ENCODE data around the gene VAC14. TPM values are rescaled to one million over a fixed set of nuclear protein-coding genes. Genes with fewer than 3 reads are reported as not detected.

Gene VAC14
- polyA plus RNA-seq, 1 of the 3 experiments (the other 2 are of a cell fraction): 33.2 TPM

- H3K9me3 ChIP-seq: no peaks in the 10 kb centered on the region
- no peak overlapping the region for H3K4me2 ChIP-seq
- no peak overlapping the region for H2AFZ ChIP-seq (ENCODE audit: low read depth)
- no peaks in the 10 kb centered on the region for H3K27me3 ChIP-seq (ENCODE audit: insufficient read depth)
- no peaks in the 10 kb centered on the region for H3K9me2 ChIP-seq
- H3F3A ChIP-seq (replicated peaks; ENCODE audit: insufficient read depth): no peaks in the 10 kb centered on the region
- DNase-seq: no peak
- H3K79me2 ChIP-seq (ENCODE audit: insufficient read depth): no peaks in the 10 kb centered on the region
- H4K20me1 ChIP-seq (ENCODE audit: insufficient read depth): no peaks in the 10 kb centered on the region
- CTCF ChIA-PET: interaction anchor here (0.7 to 4.0 kb wide), 16 partner anchors 11 to 85 kb away, joined by 3 to 33 read pairs (median 7); no protein-coding TSS in a partner anchor
- no peak overlapping the region for H3K4me3 ChIP-seq (ENCODE audit: low read depth in 2 of 2, low read length in 1 of 2)
- H3K9ac ChIP-seq: no peak overlapping the region
- WGBS (ENCODE audit: low lambda C conversion rate): 99% methylated on average over 7 of the region's 7 CpGs
- H3K27ac ChIP-seq (ENCODE audit: low read depth in 2 of 2, low read length in 1 of 2): peak overlapping the region in 1 of 2 experiments; percentile 99; a peak in 1 of 4 replicates
- peaks cover 6 to 8% of the 10 kb centered on the region in 2 experiments for H3K36me3 ChIP-seq (replicated peaks in 1 of 2; ENCODE audit: control insufficient read depth in 1 of 2, insufficient read depth in 2 of 2, low read length in 1 of 2)
- TF ChIP-seq ZBTB33 (IDR thresholded peaks at IDR 0.05; ENCODE audit: borderline replicate concordance, low read depth): no peak
- TF ChIP-seq POLR2AphosphoS5 (IDR thresholded peaks at IDR 0.05; ENCODE audit: low read depth, low read length): no peak
- H3K4me1 ChIP-seq (ENCODE audit: control insufficient read depth in 1 of 2, insufficient read depth in 2 of 2, low read depth in 1 of 2, low read length in 1 of 2): peaks cover 26 to 64% of the 10 kb centered on the region in 2 experiments
- POLR2A ChIA-PET: interaction anchor here (1.4 to 3.2 kb wide), 2 partner anchors 13 to 25 kb away, joined by 4 to 17 read pairs; no protein-coding TSS in a partner anchor
These were observed 61.6 kb downstream of the VAC14 start for GRCh38 chr16:70739389-70739788.

GRCh38 chr16:70738083-70738977 is 62.6 kb downstream of the VAC14 start:
- Histone ChIP-seq H3K4me3 (ENCODE audit: low read depth in 2 of 2, low read length in 1 of 2) (no peak overlapping the region), H3K4me2 (peak overlapping the region; percentile 34; the same call in 1 of the 2 replicates), H4K20me1 (ENCODE audit: insufficient read depth) (no peaks in the 10 kb centered on the region), H3K79me2 (ENCODE audit: insufficient read depth) (no peaks in the 10 kb centered on the region), H3K9me3 (no peaks in the 10 kb centered on the region), H3K9me2 (no peaks in the 10 kb centered on the region), H3K9ac (peak overlapping the region; percentile 30; the same call in 1 of the 2 replicates), H3F3A (replicated peaks; ENCODE audit: insufficient read depth) (no peaks in the 10 kb centered on the region), H2AFZ (ENCODE audit: low read depth) (no peak overlapping the region), H3K27me3 (ENCODE audit: insufficient read depth) (no peaks in the 10 kb centered on the region), H3K4me1 (ENCODE audit: control insufficient read depth in 1 of 2, insufficient read depth in 2 of 2, low read depth in 1 of 2, low read length in 1 of 2) (peaks cover 26 to 64% of the 10 kb centered on the region in 2 experiments), H3K36me3 (replicated peaks in 1 of 2; ENCODE audit: control insufficient read depth in 1 of 2, insufficient read depth in 2 of 2, low read length in 1 of 2) (peaks cover 0 to 4% of the 10 kb centered on the region in 2 experiments), H3K27ac (ENCODE audit: low read depth in 2 of 2, low read length in 1 of 2) (peak overlapping the region; percentile 87 to 99)
- TF ChIP-seq RXRA (IDR thresholded peaks at IDR 0.05; ENCODE audit: borderline replicate concordance, low read depth) (no peak), RAD21 (IDR thresholded peaks at IDR 0.05; ENCODE audit: low read length) (peak; percentile 69), CTCF (IDR thresholded peaks at IDR 0.05) (peak; percentile 67), SMC3 (IDR thresholded peaks at IDR 0.05; ENCODE audit: low read depth, low read length) (peak; percentile 70)
- WGBS (ENCODE audit: low lambda C conversion rate): 80% methylated on average over 20 of the region's 22 CpGs
- ChIA-PET CTCF (interaction anchor here (0.5 to 4.0 kb wide), 24 partner anchors 11 to 99 kb away, joined by 3 to 33 read pairs (median 6); no protein-coding TSS in a partner anchor), POLR2A (interaction anchor here (0.7 to 3.2 kb wide), 7 partner anchors 14 to 50 kb away, joined by 3 to 17 read pairs (median 4); no protein-coding TSS in a partner anchor)
- DNase-seq: peak; percentile 81

Data from SK-N-SH (cell line).